Neural cell (in vitro differentiated cells): ENCODE measurements around the gene PEMT.

Experiments used
- EP300 ChIP-seq: fragments of 450-650 bp; conservative IDR thresholded peaks from 2 replicates; pipeline ENCODE4 v1.6.1; 2014; ENCODE audit warnings: antibody characterized with exemption, mild to moderate bottlenecking, moderate library complexity; ENCODE audit not compliant: poor library complexity, severe bottlenecking
- MXI1 ChIP-seq: fragments of 450-650 bp; conservative IDR thresholded peaks from 2 replicates; pipeline ENCODE4 v1.6.1; 2014; ENCODE audit warnings: antibody characterized with exemption, mild to moderate bottlenecking; ENCODE audit not compliant: poor library complexity, severe bottlenecking
- POLR2AphosphoS5 ChIP-seq: IDR thresholded peaks from 2 replicates; pipeline ENCODE4 v1.6.1; 2012
- RAD21 ChIP-seq: fragments of 450-650 bp; conservative IDR thresholded peaks from 2 replicates; pipeline ENCODE4 v1.6.1; 2014; ENCODE audit warnings: antibody characterized with exemption, mild to moderate bottlenecking, moderate library complexity
- SMC3 ChIP-seq: fragments of 450-650 bp; conservative IDR thresholded peaks from 2 replicates; pipeline ENCODE4 v1.6.1; 2014; ENCODE audit warnings: antibody characterized with exemption, mild to moderate bottlenecking, moderate library complexity; ENCODE audit not compliant: poor library complexity
- TAF1 ChIP-seq: IDR thresholded peaks from 2 replicates; pipeline ENCODE4 v1.6.1; 2012; ENCODE audit warnings: low read depth
- TF ChIP-seq, protein P1 (sequence below): fragments of 450-650 bp; IDR thresholded peaks from 2 replicates; pipeline ENCODE4 v1.5.1; 2014; ENCODE audit warnings: antibody characterized with exemption, mild to moderate bottlenecking, moderate library complexity; ENCODE audit not compliant: poor library complexity, severe bottlenecking
- TF ChIP-seq, protein P2 (sequence below): IDR thresholded peaks from 2 replicates; pipeline ENCODE4 v1.6.1; 2012; ENCODE audit warnings: borderline replicate concordance

DNA sequence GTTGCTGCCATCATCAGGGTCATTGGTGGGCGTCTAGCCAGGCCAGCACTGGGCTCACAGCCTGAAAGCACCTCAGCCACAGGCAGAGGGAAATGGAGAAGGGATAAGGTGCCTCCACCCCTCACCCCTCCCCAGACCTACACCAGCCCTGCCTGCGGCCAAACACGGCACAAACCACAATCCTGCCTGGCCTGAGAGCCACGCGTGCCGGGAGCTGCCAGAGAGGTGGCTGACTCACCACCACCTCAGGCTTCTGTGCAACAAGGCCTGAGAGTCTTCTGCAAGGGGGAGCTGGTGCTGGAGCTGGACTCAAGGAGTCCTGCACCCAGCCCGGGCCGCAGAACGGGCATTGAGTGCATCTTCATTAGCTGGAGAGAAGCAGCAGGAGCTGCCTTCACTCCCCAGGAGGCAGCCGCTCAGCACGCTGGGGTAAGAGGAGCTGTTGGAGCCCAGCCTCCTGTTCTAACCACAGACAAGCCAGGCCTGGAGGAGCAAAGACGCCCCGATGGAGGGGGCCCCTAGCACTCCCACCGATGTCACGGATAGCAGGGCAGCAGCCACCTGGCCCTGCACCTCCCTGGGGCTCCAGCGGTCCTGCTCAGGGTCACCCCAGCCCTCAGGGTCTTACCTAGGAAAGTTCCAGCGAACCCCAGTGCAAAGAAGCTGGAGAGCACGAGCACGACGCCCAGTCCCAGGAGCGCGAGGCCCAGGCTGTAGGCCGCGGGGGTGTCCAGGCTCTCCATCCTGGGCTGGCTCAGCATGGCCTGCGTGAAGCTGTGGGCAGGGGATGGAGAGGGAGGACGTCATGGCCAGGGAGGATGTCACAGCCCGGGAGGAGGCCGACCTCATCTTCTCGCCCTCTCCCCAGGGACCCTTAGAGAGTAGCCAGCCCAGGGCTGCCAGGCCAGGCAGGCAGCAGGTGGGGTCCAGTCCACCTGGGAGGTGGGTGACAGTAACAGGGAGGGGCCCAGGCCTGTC lies 79.3 kb downstream of the PEMT start:
- no peak for TF ChIP-seq POLR2AphosphoS5
- no peak for TF ChIP-seq EP300
- TF ChIP-seq, protein P1, sequence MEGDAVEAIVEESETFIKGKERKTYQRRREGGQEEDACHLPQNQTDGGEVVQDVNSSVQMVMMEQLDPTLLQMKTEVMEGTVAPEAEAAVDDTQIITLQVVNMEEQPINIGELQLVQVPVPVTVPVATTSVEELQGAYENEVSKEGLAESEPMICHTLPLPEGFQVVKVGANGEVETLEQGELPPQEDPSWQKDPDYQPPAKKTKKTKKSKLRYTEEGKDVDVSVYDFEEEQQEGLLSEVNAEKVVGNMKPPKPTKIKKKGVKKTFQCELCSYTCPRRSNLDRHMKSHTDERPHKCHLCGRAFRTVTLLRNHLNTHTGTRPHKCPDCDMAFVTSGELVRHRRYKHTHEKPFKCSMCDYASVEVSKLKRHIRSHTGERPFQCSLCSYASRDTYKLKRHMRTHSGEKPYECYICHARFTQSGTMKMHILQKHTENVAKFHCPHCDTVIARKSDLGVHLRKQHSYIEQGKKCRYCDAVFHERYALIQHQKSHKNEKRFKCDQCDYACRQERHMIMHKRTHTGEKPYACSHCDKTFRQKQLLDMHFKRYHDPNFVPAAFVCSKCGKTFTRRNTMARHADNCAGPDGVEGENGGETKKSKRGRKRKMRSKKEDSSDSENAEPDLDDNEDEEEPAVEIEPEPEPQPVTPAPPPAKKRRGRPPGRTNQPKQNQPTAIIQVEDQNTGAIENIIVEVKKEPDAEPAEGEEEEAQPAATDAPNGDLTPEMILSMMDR: no peak
- no peak for TF ChIP-seq MXI1
- no peak for TF ChIP-seq SMC3
- TF ChIP-seq RAD21: no peak
- TF ChIP-seq TAF1: no peak
- TF ChIP-seq, protein P2, sequence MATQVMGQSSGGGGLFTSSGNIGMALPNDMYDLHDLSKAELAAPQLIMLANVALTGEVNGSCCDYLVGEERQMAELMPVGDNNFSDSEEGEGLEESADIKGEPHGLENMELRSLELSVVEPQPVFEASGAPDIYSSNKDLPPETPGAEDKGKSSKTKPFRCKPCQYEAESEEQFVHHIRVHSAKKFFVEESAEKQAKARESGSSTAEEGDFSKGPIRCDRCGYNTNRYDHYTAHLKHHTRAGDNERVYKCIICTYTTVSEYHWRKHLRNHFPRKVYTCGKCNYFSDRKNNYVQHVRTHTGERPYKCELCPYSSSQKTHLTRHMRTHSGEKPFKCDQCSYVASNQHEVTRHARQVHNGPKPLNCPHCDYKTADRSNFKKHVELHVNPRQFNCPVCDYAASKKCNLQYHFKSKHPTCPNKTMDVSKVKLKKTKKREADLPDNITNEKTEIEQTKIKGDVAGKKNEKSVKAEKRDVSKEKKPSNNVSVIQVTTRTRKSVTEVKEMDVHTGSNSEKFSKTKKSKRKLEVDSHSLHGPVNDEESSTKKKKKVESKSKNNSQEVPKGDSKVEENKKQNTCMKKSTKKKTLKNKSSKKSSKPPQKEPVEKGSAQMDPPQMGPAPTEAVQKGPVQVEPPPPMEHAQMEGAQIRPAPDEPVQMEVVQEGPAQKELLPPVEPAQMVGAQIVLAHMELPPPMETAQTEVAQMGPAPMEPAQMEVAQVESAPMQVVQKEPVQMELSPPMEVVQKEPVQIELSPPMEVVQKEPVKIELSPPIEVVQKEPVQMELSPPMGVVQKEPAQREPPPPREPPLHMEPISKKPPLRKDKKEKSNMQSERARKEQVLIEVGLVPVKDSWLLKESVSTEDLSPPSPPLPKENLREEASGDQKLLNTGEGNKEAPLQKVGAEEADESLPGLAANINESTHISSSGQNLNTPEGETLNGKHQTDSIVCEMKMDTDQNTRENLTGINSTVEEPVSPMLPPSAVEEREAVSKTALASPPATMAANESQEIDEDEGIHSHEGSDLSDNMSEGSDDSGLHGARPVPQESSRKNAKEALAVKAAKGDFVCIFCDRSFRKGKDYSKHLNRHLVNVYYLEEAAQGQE: no peak
